ENCODE results near the gene PNPO. TPM values are rescaled to one million over a fixed set of nuclear protein-coding genes. Genes with fewer than 3 reads are reported as not detected.
A peak's percentile ranks its signal among the peaks of the same experiment; 100 is the strongest.
"Not testable (repeated sequence)": the region's sequence is repeated elsewhere in the genome, so short reads cannot be mapped to it uniquely, and the experiment has no call there.

Gene PNPO
- total RNA-seq, 2 donors from 2014 or later: 38.3 to 40.0 TPM

DNA sequence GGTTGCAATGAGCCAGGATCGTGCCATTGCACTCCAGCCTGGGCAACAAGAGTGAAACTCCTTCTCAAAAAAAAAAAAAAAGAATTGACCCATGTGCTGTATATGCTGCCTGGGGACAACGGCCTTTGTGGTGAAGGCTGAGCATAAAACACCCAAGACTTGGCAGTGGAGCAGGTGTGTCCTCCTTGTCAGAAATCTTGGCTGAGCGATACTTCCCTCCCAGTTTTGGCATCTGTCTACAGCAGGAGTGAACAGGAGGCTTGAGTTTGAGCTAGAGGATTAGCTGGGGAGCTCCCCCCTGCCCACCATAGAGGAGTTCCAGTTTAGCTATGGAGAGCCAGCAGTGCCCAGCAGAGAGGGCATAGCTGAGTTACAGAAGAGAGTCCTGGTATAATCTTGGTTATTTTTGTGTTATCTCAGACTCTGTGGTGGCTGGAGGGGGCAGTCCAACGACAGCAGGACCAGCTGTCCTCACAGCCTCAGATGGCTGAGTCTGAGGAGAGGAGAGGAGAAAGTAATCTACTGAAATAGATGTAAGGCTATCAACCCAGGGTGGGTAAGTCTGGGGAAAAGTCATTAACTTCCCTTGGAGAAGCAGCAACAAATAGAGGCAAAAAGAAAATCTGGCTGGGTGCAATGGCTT lies 26.9 kb upstream of the PNPO start:
- Mint-ChIP-seq H3K27ac (peak overlapping the region; percentile 14 to 30), H3K36me3 (no peaks in the 10 kb centered on the region), H3K9me3 (no peaks in the 10 kb centered on the region)
- no peak for DNase-seq (ENCODE audit: low spot score in 2 of 2)
- ATAC-seq: no peak

DNA sequence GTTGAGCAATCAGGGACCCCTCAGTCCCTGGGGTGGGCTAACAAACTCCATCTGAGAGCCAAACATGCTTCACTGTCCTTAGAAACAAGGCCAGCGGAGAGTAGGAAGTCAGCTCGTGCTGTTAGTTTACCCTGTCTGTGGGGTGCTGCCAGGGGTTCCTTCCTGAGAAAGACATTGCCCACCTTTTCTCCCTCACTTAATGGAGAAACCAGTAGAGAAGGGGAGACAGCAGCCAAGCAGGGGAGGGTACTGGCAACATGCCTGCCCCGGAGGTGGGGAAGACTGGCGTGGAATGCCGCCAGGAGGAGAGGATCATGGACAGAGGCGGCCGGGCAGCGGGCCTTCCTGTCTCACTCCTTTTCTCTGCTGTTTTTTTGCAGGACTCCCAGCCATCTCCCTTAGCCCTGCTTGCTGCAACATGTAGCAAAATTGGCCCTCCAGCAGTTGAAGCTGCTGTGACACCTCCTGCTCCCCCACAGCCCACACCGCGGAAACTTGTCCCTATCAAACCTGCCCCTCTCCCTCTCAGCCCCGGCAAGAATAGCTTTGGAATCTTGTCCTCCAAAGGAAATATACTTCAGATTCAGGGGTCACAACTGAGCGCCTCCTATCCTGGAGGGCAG lies 25.5 kb upstream of the PNPO start:
- DNase-seq (ENCODE audit: low spot score in 2 of 2) (no peak), ATAC-seq (no peak)
- H3K36me3 Mint-ChIP-seq: no peaks in the 10 kb centered on the region
- H3K27ac Mint-ChIP-seq: no peak overlapping the region
- H3K9me3 Mint-ChIP-seq: no peaks in the 10 kb centered on the region

DNA sequence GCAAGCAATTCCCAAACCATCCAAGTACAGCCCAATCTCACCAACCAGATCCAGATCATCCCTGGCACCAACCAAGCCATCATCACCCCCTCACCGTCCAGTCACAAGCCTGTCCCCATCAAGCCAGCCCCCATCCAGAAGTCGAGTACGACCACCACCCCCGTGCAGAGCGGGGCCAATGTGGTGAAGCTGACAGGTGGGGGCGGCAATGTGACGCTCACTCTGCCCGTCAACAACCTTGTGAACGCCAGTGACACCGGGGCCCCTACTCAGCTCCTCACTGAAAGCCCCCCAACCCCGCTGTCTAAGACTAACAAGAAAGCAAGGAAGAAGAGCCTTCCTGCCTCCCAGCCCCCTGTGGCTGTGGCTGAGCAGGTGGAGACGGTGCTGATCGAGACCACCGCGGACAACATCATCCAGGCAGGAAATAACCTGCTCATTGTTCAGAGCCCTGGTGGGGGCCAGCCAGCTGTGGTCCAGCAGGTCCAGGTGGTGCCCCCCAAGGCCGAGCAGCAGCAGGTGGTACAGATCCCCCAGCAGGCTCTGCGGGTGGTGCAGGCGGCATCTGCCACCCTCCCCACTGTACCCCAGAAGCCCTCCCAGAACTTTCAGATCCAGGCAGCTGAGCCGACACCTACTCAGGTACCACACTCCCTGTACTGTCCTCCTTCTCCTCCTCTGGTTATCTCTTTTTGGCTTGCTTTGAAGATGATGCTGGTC lies 24.7 kb upstream of the PNPO start:
- Mint-ChIP-seq H3K36me3 (no peaks in the 10 kb centered on the region), H3K9me3 (no peaks in the 10 kb centered on the region), H3K27ac (peak overlapping the region; percentile 35 to 67)
- ATAC-seq: no peak
- DNase-seq (ENCODE audit: low spot score in 2 of 2): no peak

DNA sequence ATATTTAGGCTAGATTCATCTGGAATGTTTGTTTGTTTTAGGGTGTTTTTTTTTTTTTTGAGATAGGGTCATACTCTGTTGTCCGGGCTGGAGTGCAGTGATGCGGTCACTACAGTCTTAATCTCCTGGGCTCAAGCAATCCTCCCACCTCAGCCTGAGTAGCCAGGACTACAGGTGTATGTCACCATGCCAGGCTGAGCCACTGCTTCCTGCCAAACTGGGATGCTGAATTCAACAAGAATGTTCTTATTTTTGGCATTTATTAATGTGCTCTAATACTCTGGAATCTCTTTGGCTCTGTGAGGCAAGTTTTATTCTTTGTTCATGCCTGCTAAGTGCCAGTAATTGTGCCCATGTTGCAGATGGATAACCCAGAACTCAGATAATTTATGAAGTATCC lies 23.8 kb upstream of the PNPO start:
- ATAC-seq (no peak), DNase-seq (ENCODE audit: low spot score in 2 of 2) (no peak)
- no peaks in the 10 kb centered on the region for H3K9me3 Mint-ChIP-seq
- peak overlapping the region in 1 of 2 donors; percentile 35 for H3K27ac Mint-ChIP-seq
- no peaks in the 10 kb centered on the region for H3K36me3 Mint-ChIP-seq

DNA sequence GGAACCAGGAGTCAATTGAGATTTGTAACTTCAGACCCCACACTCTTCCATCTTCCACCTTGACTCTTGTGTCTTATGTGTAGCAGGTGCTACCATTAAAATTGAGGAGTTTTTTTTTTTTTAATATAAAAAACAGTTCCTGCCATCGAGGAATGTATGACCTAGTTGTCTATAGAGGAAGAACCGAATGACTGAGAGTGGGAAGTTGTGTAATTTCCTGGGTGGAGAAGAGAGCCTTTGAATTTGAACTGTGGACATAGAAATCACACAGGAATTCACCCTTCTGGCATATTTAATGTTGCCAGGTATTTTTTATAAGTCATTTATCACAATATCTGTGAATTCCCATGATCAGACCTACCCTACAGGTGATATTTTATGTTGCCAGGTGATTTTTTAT lies 23.4 kb upstream of the PNPO start:
- Mint-ChIP-seq H3K36me3 (peaks cover 0 to 2% of the 10 kb centered on the region in 2 donors), H3K9me3 (no peaks in the 10 kb centered on the region), H3K27ac (peak overlapping the region in 1 of 2 donors; percentile 48)
- DNase-seq (ENCODE audit: low spot score in 2 of 2) (no peak), ATAC-seq (no peak)

DNA sequence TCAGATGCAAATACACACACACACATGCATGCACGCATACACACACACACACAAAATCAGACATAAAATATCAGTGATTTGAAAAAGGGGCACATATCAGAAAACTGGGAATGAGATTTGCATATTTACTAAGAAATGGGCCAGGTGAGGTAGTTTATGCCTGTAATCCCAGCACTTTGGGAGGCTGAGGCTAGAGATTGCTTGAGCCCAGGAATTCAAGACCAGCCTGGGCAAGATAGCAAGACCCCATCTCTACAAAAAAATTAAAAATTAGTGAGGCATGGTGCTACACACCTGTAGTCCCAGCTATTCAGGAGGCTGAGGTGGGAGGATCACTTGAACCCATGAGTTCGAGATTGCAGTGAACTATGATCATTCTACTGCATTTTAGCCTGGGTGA lies 22.4 kb upstream of the PNPO start:
- ATAC-seq (no peak), DNase-seq (ENCODE audit: low spot score in 2 of 2) (no peak)
- H3K27ac Mint-ChIP-seq: no peak overlapping the region
- H3K36me3 Mint-ChIP-seq: peaks cover 0 to 5% of the 10 kb centered on the region in 2 donors
- H3K9me3 Mint-ChIP-seq: no peaks in the 10 kb centered on the region

DNA sequence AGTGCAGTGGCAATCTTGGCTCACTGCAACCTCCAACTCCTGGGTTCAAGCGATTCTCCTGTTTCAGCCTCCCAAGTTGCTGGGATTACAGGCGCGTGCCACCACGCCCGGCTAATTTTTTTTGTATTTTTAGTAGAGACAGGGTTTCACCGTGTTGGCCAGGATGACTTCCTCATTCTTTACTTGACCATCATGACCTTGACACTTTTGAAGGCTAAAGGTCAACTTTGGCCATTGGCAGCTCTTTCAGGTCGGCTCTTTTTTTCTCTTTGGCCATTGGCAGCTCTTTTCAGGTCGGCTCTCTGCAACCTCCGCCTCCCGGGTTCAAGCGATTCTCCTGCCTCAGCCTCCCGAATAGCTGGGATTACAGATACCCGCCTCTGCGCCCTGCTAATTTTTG lies 21.5 kb upstream of the PNPO start:
- not testable (repeated sequence) for H3K36me3 Mint-ChIP-seq; H3K9me3 Mint-ChIP-seq; DNase-seq (ENCODE audit: low spot score in 2 of 2); ATAC-seq; H3K27ac Mint-ChIP-seq

DNA sequence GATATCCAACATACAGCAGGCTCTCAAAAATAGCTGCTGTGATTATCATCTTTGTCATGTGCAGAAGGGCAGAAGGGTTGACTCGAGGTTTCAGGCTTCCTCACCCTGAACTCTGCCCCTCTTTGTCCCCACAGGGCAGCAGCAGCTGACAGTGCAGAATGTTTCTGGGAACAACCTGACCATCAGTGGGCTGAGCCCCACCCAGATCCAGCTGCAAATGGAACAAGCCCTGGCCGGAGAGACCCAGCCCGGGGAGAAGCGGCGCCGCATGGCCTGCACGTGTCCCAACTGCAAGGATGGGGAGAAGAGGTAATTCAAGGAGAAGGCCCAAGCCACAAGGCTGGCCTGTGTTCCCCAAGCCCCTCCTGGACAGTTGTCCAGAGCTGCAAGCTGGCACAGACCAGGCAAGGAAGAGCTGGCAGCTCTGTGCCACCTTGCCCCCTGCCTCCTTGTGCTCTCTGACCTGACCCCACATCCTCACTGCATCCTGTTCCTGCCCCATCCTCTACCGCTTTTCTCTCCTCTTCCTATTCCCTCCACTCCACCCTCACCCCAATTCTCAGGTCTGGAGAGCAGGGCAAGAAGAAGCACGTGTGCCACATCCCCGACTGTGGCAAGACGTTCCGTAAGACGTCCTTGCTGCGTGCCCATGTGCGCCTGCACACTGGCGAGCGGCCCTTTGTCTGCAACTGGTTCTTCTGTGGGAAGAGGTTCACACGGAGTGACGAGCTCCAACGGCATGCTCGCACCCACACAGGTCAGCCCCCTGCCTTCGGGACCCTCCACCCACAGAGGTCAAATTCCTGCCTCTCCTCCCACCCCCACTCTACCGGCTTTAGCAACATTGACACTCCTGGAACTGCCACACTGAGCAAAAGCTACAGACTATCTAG lies 16.3 kb upstream of the PNPO start:
- no peak for DNase-seq (ENCODE audit: low spot score in 2 of 2)
- peaks cover 0 to 15% of the 10 kb centered on the region in 2 donors for H3K36me3 Mint-ChIP-seq
- no peak for ATAC-seq

DNA sequence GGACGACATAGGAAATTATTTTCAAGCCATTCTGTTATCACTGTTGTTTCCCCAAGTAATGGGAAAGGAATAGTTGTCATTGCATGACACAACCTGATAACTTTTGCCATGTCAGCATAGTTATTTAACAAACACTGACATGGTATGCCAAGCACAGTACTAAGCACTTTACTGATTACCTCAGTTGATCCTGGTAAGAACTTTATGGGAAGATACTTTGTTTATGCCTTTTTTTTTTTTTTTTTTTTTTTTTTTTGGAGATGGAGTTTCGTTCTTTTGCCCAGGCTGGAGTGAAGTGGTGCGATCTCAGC lies 15.7 kb upstream of the PNPO start:
- no peak for DNase-seq (ENCODE audit: low spot score in 2 of 2)
- H3K27ac Mint-ChIP-seq: no peak overlapping the region
- no peak for ATAC-seq
- no peaks in the 10 kb centered on the region for H3K9me3 Mint-ChIP-seq
- H3K36me3 Mint-ChIP-seq: peaks cover 0 to 15% of the 10 kb centered on the region in 2 donors

More for the DNA sequence above, 16.3 kb upstream of the PNPO start:
- Mint-ChIP-seq H3K27ac (no peak overlapping the region), H3K9me3 (no peaks in the 10 kb centered on the region)

DNA sequence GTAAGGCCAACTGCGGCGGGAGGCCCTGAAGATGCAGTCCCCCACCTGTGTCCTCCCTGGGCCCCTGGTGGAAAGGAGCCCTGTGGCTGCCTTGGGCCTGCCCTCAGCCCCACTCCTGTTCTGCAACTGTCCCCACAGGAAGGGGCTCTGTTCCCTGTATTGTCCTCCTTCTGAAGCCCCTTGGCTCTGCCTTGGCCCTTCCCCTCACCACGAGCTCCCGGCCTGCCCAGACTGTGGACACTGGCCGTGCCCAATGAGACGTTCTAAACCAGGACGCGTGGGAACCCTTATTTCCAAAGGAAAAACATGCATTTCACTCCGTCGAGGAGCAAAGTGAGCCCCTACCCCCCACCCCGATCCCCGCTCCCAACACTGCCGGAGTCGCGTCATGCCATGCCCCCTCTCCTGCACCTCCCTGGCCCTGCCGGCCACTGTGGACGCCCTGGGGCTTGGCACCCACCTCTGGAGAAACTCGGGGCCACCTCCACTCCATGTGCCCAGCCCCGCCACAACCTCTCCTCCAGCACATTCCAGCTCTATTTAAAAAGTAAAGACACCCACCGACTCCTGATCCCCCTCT lies 13.5 kb upstream of the PNPO start:
- Mint-ChIP-seq H3K36me3 (peaks cover 0 to 13% of the 10 kb centered on the region in 2 donors), H3K27ac (peak overlapping the region in 1 of 2 donors; percentile 26), H3K9me3 (no peaks in the 10 kb centered on the region)
- DNase-seq (ENCODE audit: low spot score in 2 of 2) (no peak), ATAC-seq (peak in 1 of 2 donors; percentile 20)

DNA sequence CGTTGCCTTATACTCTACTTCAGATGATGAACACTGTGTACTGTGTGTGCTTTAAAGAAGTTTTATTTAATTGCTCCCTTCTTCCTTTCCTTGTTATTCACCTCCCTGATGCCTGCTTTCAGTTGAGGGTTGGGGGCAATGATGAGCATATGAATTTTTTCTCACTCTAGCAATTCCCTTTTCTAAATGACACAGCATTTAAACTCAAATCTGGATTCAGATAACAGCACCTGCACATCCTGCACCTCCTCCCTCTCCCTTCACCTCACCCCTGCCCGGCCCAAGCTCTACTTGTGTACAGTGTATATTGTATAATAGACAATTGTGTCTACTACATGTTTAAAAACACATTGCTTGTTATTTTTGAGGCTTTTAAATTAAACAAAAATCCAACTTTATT lies 13.0 kb upstream of the PNPO start:
- Mint-ChIP-seq H3K9me3 (no peaks in the 10 kb centered on the region), H3K27ac (peak overlapping the region in 1 of 2 donors; percentile 26), H3K36me3 (peaks cover 0 to 10% of the 10 kb centered on the region in 2 donors)
- no peak for DNase-seq (ENCODE audit: low spot score in 2 of 2)
- ATAC-seq: no peak

DNA sequence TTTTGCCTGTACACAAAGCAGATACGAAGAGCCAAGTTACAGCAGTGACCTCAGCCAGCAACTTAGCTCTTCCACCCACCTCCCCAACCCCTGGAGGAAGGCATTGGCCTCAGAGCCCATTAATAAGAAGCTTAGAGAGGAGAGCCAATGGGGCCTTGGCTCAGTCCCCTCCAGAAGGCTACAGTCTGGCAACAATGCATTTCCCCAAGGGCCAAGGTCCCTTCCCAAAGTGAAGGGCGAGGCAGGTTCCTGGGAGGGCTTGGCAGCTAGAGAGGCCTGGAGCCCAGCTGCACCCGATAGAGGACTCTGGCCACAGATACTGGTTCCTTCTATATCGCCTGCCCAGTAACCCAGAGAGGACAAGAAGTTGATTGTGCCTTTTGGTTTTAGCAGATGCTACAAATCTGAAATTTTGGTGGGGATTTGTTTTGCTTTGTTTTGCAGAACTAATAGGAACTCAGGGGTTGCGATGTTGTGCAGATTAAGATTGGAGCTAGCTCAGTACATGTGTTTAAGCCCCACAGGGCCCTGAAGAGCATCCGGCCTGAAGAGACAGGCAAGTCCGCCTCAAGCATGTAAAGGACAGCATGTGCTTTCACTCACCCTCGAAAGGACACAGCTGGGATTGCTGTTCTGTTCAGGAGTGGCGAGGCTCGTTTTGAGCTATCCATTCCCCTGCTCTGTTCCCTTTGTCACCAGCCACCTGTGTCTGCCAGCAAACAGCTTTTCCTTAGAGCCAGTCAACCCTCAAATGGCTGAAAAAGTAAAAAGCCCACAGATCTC lies 12.0 kb upstream of the PNPO start:
- no peak for ATAC-seq

DNA sequence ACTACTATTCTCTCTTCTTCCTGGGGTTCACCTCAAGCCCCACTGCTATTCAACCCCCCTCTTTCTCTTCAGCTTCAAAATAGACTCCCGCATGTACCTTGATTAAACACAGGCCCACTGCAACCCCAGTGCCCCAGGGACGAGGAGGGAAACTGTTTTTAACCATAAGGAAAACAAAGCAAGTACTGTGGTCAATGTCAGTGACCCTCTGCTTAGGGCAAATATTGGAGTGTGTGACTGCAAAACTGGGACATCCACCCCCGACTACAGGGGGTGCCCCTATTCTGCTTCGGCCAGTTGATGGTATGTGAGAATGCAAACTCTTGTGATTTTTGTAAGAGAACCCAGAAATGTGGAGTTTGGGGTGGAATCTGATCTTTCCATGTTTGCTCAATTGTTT lies 9.5 kb upstream of the PNPO start:
- ATAC-seq: no peak
- H3K36me3 Mint-ChIP-seq: no peaks in the 10 kb centered on the region
- H3K27ac Mint-ChIP-seq: peak overlapping the region; percentile 0 to 77
- DNase-seq (ENCODE audit: low spot score in 2 of 2): no peak
- no peaks in the 10 kb centered on the region for H3K9me3 Mint-ChIP-seq

More for the DNA sequence above, 12.0 kb upstream of the PNPO start:
- no peak for DNase-seq (ENCODE audit: low spot score in 2 of 2)
- peaks cover 0 to 10% of the 10 kb centered on the region in 2 donors for H3K36me3 Mint-ChIP-seq
- H3K9me3 Mint-ChIP-seq: no peaks in the 10 kb centered on the region
- H3K27ac Mint-ChIP-seq: no peak overlapping the region

DNA sequence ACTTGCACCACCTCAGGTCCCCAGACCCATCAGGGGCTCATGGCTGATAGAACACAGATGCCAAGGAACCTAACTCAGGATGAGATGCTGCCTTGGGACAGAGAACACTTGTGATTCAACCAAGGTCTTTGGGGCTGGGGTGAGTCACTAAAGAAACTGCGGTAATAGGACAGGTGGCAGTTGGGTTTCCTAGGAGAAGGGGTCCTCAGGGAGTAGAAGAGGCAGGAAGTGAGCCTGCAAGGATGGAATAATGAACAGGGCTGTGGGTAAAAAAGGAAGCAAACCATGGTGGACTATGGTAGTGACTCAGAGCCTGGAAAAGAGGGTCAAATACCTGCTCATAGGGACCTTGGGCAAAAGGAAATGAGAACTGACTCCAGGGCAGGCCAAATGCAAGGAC lies 6.5 kb upstream of the PNPO start:
- ATAC-seq (no peak), DNase-seq (ENCODE audit: low spot score in 2 of 2) (no peak)
- Mint-ChIP-seq H3K9me3 (no peaks in the 10 kb centered on the region), H3K27ac (no peak overlapping the region), H3K36me3 (no peaks in the 10 kb centered on the region)

DNA sequence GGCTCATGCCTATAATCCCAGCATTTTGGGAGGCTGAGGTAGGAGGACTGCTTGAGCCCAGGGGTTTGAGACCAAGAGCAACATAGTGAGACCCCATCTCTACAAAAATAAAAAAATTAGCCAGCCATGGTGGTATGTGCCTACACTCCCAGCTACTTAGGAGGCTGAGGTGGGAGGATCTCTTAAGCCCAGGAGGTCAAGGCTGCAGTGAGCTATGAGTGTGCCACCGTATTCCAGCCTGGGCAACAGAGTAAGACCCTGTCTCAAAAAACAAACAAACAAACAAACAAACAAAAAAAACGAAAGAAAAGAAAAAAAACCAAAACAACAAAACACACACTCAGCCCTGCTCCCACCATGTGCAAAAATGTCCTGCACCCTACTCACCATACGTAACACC lies 5.9 kb upstream of the PNPO start:
- not testable (repeated sequence) for H3K9me3 Mint-ChIP-seq; DNase-seq (ENCODE audit: low spot score in 2 of 2); ATAC-seq; H3K36me3 Mint-ChIP-seq
- H3K27ac Mint-ChIP-seq: peak overlapping the region in 1 of 2 donors; percentile 60

DNA sequence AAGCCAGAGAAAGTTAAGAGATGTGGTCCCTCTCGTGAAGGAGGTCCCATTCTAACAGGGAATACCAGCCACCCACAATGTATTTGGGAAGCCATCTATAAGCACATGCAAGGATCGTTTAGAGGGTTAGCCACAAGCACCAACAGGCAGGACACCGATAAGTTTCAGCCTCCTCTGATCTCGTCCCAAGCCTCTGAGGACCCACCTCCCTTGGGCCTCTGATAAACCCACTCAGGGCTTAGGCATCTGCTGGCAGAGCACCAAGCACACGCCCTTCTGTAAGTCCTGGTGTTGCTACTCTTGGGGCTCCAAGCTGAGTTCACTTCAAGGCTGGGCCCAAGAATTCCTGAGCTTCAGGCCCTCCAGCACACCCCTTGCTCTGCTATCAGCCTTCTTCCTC lies 5.4 kb upstream of the PNPO start:
- H3K36me3 Mint-ChIP-seq: peaks cover 2 to 10% of the 10 kb centered on the region in 2 donors
- H3K27ac Mint-ChIP-seq: no peak overlapping the region
- peaks cover 2 to 3% of the 10 kb centered on the region in 2 donors for H3K9me3 Mint-ChIP-seq
- ATAC-seq (no peak), DNase-seq (ENCODE audit: low spot score in 2 of 2) (no peak)

Data from activated naive CD4-positive, alpha-beta T cell treated with anti-CD3 and anti-CD28 coated beads, Interleukin-2, amount 50 U/mL, for 72 hours (primary cell).